Breast epithelium (tissue), 4 donors: ENCODE measurements around the gene GTF2I. TPM values are rescaled to one million over a fixed set of nuclear protein-coding genes. Genes with fewer than 3 reads are reported as not detected.
"Not testable (repeated sequence)": the region's sequence is repeated elsewhere in the genome, so short reads cannot be mapped to it uniquely, and the experiment has no call there.

ENCODE experiments used
- DNase-seq, 2 donors: peaks; one replicate each; pipeline ENCODE4 v3.0.0-alpha.2; 2019; ENCODE audit warnings: low spot score in 2 of 2
- H3K27ac ChIP-seq, 2 donors: fragments of 200-600 bp; sonication (generic) in 1 of 2; one replicate each; pipeline ENCODE4 v1.5.1; 2016 to 2019; ENCODE audit warnings: mild to moderate bottlenecking in 1 of 2
- H3K27me3 ChIP-seq, 2 donors: fragments of 200-600 bp; sonication (generic) in 1 of 2; one replicate each; pipeline versions ENCODE4 v1.5.1 to v1.6.0; 2017 to 2019; ENCODE audit warnings: control low read depth in 1 of 2, mild to moderate bottlenecking in 1 of 2
- H3K36me3 ChIP-seq: fragments of 200-600 bp; one replicate; pipeline ENCODE4 v1.5.1; 2019
- H3K4me1 ChIP-seq, 2 donors: fragments of 200-600 bp; sonication (generic); one replicate each; pipeline ENCODE4 v1.5.1; 2016 to 2019; ENCODE audit warnings: control low read depth in 1 of 2
- H3K4me3 ChIP-seq, 3 donors: fragments of 200-600 bp; sonication (generic); 1 replicate in 2 of 3; 2 replicates in 1 of 3; pipeline ENCODE4 v1.5.1; 2016 to 2019; ENCODE audit warnings: mild to moderate bottlenecking in 3 of 3, moderate library complexity in 2 of 3
- H3K9me3 ChIP-seq, 2 donors: fragments of 200-600 bp; sonication (generic) in 1 of 2; one replicate each; pipeline ENCODE4 v1.5.1; 2016 to 2019; ENCODE audit warnings: control low read depth in 1 of 2
- CTCF ChIP-seq, 3 donors: fragments of 450-650 bp; IDR thresholded peaks; one replicate each; pipeline ENCODE4 v1.5.1; 2016 to 2017; ENCODE audit warnings: antibody characterized with exemption in 3 of 3, mild to moderate bottlenecking in 3 of 3, moderate library complexity in 3 of 3
- POLR2A ChIP-seq: fragments of 450-650 bp; IDR thresholded peaks from one replicate; pipeline ENCODE4 v1.6.1; 2016; ENCODE audit warnings: antibody characterized with exemption, mild to moderate bottlenecking, moderate library complexity
- POLR2AphosphoS5 ChIP-seq, 3 donors: sonication (generic); formaldehyde crosslinking; IDR thresholded peaks; one replicate each; pipeline ENCODE4 v1.6.1; 2017; ENCODE audit warnings: antibody characterized with exemption in 3 of 3
- intact Hi-C: fragments of 100-400 bp; cut with DNase I; formaldehyde crosslinking; loops from one replicate; pipeline ENCODE4 v1.15.1; 2023; ENCODE audit warnings: low total_unique reads
- total RNA-seq, 3 donors: library from RNA; depleted of rRNA; stranded (reverse); fragments of >200 nt; gene quantifications; one replicate each; pipeline ENCODE4 v1.1.0, GENCODE V29; 2016

GTF2I gene
- total RNA-seq, 3 donors from 2014 or later: 133 to 241 (median 184) TPM

- TF ChIP-seq POLR2AphosphoS5 (IDR thresholded peaks at IDR 0.05): no peak
- no peak for TF ChIP-seq POLR2A
- no peak for TF ChIP-seq CTCF (IDR thresholded peaks at IDR 0.05)
- Histone ChIP-seq H3K27ac (no peak overlapping the region), H3K4me1 (no peaks in the 10 kb centered on the region), H3K9me3 (no peaks in the 10 kb centered on the region), H3K4me3 (no peak overlapping the region), H3K27me3 (no peaks in the 10 kb centered on the region), H3K36me3 (no peaks in the 10 kb centered on the region)
- intact Hi-C loops: no loop called here
- no peak for DNase-seq
Observed at GRCh38 chr7:74684473-74684872, 27.0 kb downstream of the GTF2I start.

GRCh38 chr7:74684921-74685320 is 27.4 kb downstream of the GTF2I start:
- Histone ChIP-seq H3K27me3 (no peaks in the 10 kb centered on the region), H3K27ac (no peak overlapping the region), H3K36me3 (no peaks in the 10 kb centered on the region), H3K4me1 (no peaks in the 10 kb centered on the region), H3K9me3 (no peaks in the 10 kb centered on the region), H3K4me3 (no peak overlapping the region)
- TF ChIP-seq POLR2AphosphoS5 (IDR thresholded peaks at IDR 0.05): no peak
- TF ChIP-seq CTCF (IDR thresholded peaks at IDR 0.05): no peak
- no peak for TF ChIP-seq POLR2A
- DNase-seq: no peak
- intact Hi-C loops: no loop called here

- H3K9me3 ChIP-seq: peaks cover 6 to 8% of the 10 kb centered on the region in 2 donors
- peaks cover 10% of the 10 kb centered on the region for H3K36me3 ChIP-seq
- DNase-seq: no peak
- H3K4me3 ChIP-seq: no peak overlapping the region
- H3K27me3 ChIP-seq: no peaks in the 10 kb centered on the region
- intact Hi-C loops: no loop called here
- no peak for TF ChIP-seq POLR2A
- TF ChIP-seq POLR2AphosphoS5 (IDR thresholded peaks at IDR 0.05): no peak
- no peak for TF ChIP-seq CTCF (IDR thresholded peaks at IDR 0.05)
- no peak overlapping the region for H3K27ac ChIP-seq
- H3K4me1 ChIP-seq: no peaks in the 10 kb centered on the region
Observed at GRCh38 chr7:74690474-74690873, 33.0 kb downstream of the GTF2I start.

- H3K4me1 ChIP-seq, H3K27ac ChIP-seq, H3K36me3 ChIP-seq, H3K4me3 ChIP-seq, DNase-seq, intact Hi-C loops, H3K27me3 ChIP-seq, H3K9me3 ChIP-seq: not testable (repeated sequence)
Observed at GRCh38 chr7:74704419-74704818, 46.9 kb downstream of the GTF2I start.

GRCh38 chr7:74707238-74707637 is 49.7 kb downstream of the GTF2I start:
- no peak overlapping the region for H3K27ac ChIP-seq
- intact Hi-C loops: no loop called here

More at GRCh38 chr7:74707238-74707637, 49.7 kb downstream of the GTF2I start:
- no peaks in the 10 kb centered on the region for H3K9me3 ChIP-seq
- no peaks in the 10 kb centered on the region for H3K4me1 ChIP-seq
- H3K27me3 ChIP-seq: no peaks in the 10 kb centered on the region
- H3K4me3 ChIP-seq: no peak overlapping the region
- TF ChIP-seq POLR2A (no peak), CTCF (IDR thresholded peaks at IDR 0.05) (no peak), POLR2AphosphoS5 (IDR thresholded peaks at IDR 0.05) (no peak)
- H3K36me3 ChIP-seq: no peaks in the 10 kb centered on the region
- no peak for DNase-seq
